ENCODE data around the gene FRAS1. TPM values are rescaled to one million over a fixed set of nuclear protein-coding genes. Genes with fewer than 3 reads are reported as not detected.

FRAS1 gene
- total and polyA plus RNA-seq, 8 donors, result 4.7 to 21.5 (median 14.7) TPM

DNA sequence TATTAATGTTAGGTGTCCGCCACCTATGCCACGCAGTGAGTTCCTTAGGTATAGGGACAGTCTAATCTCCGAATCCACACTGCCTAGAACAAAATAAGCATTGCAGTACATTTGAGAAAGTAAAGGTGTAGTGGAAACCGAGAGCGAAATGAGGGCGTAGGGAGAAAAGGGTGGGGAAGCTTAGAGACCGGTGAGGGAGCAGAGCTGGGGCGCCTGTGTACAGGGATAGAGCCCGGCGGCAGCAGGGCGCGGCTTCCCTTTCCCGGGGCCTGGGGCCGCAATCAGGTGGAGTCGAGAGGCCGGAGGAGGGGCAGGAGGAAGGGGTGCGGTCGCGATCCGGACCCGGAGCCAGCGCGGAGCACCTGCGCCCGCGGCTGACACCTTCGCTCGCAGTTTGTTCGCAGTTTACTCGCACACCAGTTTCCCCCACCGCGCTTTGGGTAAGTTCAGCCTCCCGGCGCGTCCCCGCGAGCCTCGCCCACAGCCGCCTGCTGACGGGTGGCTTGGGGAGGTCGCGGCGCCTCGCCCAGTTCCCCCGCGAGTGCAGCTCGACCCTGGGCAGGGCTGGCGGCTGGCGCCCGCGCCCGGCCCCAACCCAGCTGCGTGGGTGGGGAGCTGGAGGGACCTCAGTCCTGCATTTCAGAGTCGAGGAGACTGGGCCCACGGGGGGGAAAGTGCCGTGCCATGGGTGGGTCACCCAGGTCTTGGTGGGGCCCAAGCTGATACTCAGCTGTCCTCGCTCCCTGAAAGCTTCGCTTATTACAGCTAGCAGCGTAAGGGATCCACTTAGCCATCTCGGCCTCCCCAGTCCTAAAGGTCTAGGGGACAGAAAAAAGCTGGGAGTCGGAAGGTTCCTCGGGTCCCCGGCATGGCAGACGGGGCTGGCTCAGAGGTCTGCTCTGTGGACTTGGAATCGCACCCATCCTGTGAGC, 494.6 kb downstream of the FRAS1 start, which contains the start of gene ANXA3:
TSS of gene ANXA3 (plus strand) at position 351 of the 932 bp plus-strand sequence. CDS start 2,704 bp downstream, outside the sequence.
- Histone ChIP-seq H3K27me3 (peaks cover 0 to 5% (median 3%) of the 10 kb centered on the region in 4 donors), H3K4me3 (peak within 1 kb of the TSS; percentile 14 to 63 (median 38)), H3K36me3 (no peaks in the 10 kb centered on the region), H3K9me3 (no peaks in the 10 kb centered on the region), H3K4me1 (no peaks in the 10 kb centered on the region), H3K27ac (peak within 1 kb of the TSS; percentile 72 to 95 (median 88))
- FAIRE-seq (no peak), ATAC-seq (peak; percentile 77 to 87 (median 86)), DNase-seq (peak; percentile 39 to 75 (median 55))
- intact Hi-C loops (cut with DNase I), result no loop called here
- TF ChIP-seq, protein P1, sequence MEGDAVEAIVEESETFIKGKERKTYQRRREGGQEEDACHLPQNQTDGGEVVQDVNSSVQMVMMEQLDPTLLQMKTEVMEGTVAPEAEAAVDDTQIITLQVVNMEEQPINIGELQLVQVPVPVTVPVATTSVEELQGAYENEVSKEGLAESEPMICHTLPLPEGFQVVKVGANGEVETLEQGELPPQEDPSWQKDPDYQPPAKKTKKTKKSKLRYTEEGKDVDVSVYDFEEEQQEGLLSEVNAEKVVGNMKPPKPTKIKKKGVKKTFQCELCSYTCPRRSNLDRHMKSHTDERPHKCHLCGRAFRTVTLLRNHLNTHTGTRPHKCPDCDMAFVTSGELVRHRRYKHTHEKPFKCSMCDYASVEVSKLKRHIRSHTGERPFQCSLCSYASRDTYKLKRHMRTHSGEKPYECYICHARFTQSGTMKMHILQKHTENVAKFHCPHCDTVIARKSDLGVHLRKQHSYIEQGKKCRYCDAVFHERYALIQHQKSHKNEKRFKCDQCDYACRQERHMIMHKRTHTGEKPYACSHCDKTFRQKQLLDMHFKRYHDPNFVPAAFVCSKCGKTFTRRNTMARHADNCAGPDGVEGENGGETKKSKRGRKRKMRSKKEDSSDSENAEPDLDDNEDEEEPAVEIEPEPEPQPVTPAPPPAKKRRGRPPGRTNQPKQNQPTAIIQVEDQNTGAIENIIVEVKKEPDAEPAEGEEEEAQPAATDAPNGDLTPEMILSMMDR (IDR thresholded peaks at IDR 0.05), result no peak
- 12 to 13% methylated on average over 49 to 65 of the region's 65 CpGs for WGBS, 2 donors

DNA sequence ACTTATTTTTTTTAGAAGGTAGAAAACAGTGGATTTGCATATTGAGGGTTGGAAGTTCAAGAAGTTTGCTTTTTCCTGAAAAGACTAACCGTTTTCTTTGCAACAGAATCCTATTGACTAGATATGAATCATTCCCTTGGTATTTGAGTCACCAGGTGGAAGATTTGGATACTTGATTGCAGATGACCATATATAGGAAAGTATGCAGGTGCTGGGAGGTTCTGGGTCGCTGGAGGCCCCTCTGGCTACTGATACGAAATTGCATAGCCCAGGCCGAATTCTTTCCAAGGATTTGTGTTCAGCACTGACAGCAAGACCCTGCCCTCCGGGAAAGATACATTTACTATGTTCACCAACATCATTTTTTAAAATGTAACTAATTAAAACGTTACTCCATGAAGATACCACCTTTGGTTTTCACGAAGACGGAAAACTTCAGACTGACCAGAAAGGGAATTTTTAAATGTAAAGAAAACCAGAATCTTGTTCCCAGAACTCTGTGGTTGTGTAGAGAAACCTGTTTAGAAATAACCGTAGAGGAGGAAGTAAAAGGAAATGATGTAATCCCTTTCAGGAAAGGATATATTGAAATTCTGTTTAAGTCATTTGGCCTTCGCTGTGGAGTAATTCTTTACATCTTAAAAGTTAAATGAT, 495.4 kb downstream of the FRAS1 start:
- WGBS, 2 donors, result 50 to 61% methylated on average over 10 of the region's 10 CpGs
- Histone ChIP-seq H3K9me3 (no peaks in the 10 kb centered on the region), H3K4me1 (no peaks in the 10 kb centered on the region), H3K27ac (peak overlapping the region; percentile 72 to 95 (median 88)), H3K27me3 (peaks cover 0 to 5% (median 3%) of the 10 kb centered on the region in 4 donors), H3K4me3 (peak overlapping the region in 2 of 4 donors; percentile 42 to 63), H3K36me3 (no peaks in the 10 kb centered on the region)
- TF ChIP-seq, protein P1 (IDR thresholded peaks at IDR 0.05), result no peak
- FAIRE-seq, result no peak
- peak in 2 of 6 donors; percentile 23 to 36 for DNase-seq
- ATAC-seq, result peak; percentile 55 to 81 (median 72)
- intact Hi-C loops (cut with DNase I), result no loop called here

DNA sequence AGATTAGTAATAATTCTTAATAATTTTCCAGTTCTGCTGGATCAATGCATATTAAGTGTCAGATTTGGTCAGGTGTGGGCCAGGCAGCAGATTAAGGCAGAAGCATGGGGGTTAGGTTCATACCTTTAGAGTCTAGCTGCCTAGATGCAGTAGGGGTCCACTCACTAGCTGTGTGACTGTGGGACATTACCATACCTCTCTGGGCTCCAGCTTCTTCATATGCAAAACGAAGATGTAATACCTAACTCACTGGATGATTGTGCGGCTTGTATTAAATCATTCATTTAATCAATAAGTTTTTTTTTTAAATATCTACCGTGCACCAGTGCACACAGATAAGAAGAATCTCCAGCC, 495.9 kb downstream of the FRAS1 start:
- H3K4me1 ChIP-seq, result no peaks in the 10 kb centered on the region
- peaks cover 0 to 5% (median 3%) of the 10 kb centered on the region in 4 donors for H3K27me3 ChIP-seq
- DNase-seq (no peak), ATAC-seq (no peak), FAIRE-seq (no peak)
- H3K9me3 ChIP-seq, result no peaks in the 10 kb centered on the region
- peak overlapping the region in 2 of 4 donors; percentile 23 to 42 for H3K4me3 ChIP-seq
- peak overlapping the region in 3 of 4 donors; percentile 86 to 95 (median 90) for H3K27ac ChIP-seq
- TF ChIP-seq, protein P1 (IDR thresholded peaks at IDR 0.05), result no peak
- H3K36me3 ChIP-seq, result no peaks in the 10 kb centered on the region
- 46 to 57% methylated on average over 3 of the region's 3 CpGs for WGBS, 2 donors
- intact Hi-C loops (cut with DNase I), result no loop called here

DNA sequence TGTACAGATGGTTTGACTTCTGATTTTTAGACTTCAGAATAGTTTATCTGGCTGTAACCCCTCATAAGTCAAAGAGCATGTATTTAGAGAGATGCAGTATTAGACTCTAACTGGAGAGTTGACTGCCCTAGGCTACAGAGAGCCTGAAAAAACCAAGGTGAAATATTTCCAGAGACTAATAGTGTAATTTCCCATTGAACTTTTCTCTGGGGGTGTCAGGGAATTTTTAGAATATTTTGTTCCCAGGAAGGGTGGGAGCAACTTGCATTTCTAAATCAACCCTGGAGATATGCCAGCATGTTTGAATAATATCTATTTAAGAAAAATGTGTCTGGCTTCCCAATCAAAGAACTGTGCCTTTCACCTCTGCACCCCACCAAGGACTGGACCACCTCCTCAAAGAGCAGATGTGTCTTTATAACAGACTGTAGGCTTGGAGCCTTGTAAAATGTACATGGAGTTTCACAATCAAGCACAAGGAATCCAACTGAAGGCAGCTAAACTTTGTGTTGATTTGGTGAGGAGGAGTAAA, 496.5 kb downstream of the FRAS1 start:
- Histone ChIP-seq H3K27ac (peak overlapping the region in 3 of 4 donors; percentile 86 to 95 (median 90)), H3K9me3 (no peaks in the 10 kb centered on the region), H3K4me1 (no peaks in the 10 kb centered on the region), H3K27me3 (peaks cover 0 to 5% (median 3%) of the 10 kb centered on the region in 4 donors), H3K36me3 (no peaks in the 10 kb centered on the region), H3K4me3 (peak overlapping the region in 2 of 4 donors; percentile 23 to 42)
- DNase-seq, result no peak
- TF ChIP-seq, protein P1 (IDR thresholded peaks at IDR 0.05), result no peak
- FAIRE-seq, result no peak
- ATAC-seq, result no peak
- intact Hi-C loops (cut with DNase I), result no loop called here

Data from pancreas (tissue), 10 donors.